Ovary (tissue), 9 donors: ENCODE results near the gene CYP4F3. TPM values are rescaled to one million over a fixed set of nuclear protein-coding genes. Genes with fewer than 3 reads are reported as not detected.

ENCODE experiments used
- DNase-seq, 5 donors: peaks; one replicate each; pipeline ENCODE4 v3.0.0-alpha.2; 2019 to 2020
- H3K27ac ChIP-seq, 2 donors: fragments of 200-600 bp; one replicate each; pipeline versions ENCODE4 v1.5.1 to v1.8.0; 2019 to 2022
- H3K27me3 ChIP-seq: fragments of 200-600 bp; one replicate; pipeline ENCODE4 v1.8.0; 2022
- H3K36me3 ChIP-seq: fragments of 200-600 bp; sonication (generic); one replicate; pipeline ENCODE4 v1.5.1; 2019
- H3K4me1 ChIP-seq: one replicate; pipeline ENCODE4 v1.8.1; 2013; ENCODE audit warnings: mild to moderate bottlenecking, moderate library complexity; ENCODE audit not compliant: insufficient read depth
- H3K4me3 ChIP-seq: fragments of 200-600 bp; sonication (generic); one replicate; pipeline ENCODE4 v1.5.1; 2017
- H3K9me3 ChIP-seq, 2 donors: fragments of 200-600 bp in 1 of 2; sonication (generic) in 1 of 2; one replicate each; pipeline versions ENCODE4 v1.5.1 to v1.8.1; 2013 to 2019; ENCODE audit warnings: mild to moderate bottlenecking in 1 of 2, moderate library complexity in 1 of 2
- CTCF ChIP-seq, 3 donors: fragments of 450-650 bp in 2 of 3; fragments of 200-600 bp in 1 of 3; IDR thresholded peaks; one replicate each; pipeline versions ENCODE4 v1.5.1 to v1.8.0; 2016 to 2022; ENCODE audit warnings: antibody characterized with exemption in 3 of 3, mild to moderate bottlenecking in 1 of 3
- EP300 ChIP-seq: sonication (generic); formaldehyde crosslinking; IDR thresholded peaks from one replicate; pipeline ENCODE4 v1.6.1; 2017; ENCODE audit warnings: antibody characterized with exemption
- POLR2A ChIP-seq: fragments of 450-650 bp; IDR thresholded peaks from one replicate; pipeline ENCODE4 v1.6.1; 2017; ENCODE audit warnings: antibody characterized with exemption, mild to moderate bottlenecking, moderate library complexity
- WGBS, 3 donors: extraction: QIAGEN DNeasy Blood & Tissue Kit in 1 of 3; methylation state at CpG; one replicate each; pipeline versions ENCODE4 v1.1.5 to v1.1.7; 2013 to 2017; 5-methylcytosine and 5-hydroxymethylcytosine counted together
- intact Hi-C, 4 donors: fragments of 100-400 bp; cut with DNase I; formaldehyde crosslinking; loops; one replicate each; pipeline versions ENCODE4 v1.11.0 to v1.15.1; 2022 to 2023
- polyA plus RNA-seq, 2 donors: library from polyadenylated mRNA; stranded (reverse); fragments of 200-250 nt in 1 of 2; fragments of 350-450 nt in 1 of 2; fragmentation: Illumina TruSeq in 1 of 2; extraction: RNeasy Lipid Tissue Mini Kit (QIAGEN cat#74804) in 1 of 2; gene quantifications; one replicate each; pipeline ENCODE4 v1.2.3, GENCODE V29; 2013 to 2014
- total RNA-seq, 7 donors: library from RNA; depleted of rRNA in 2 of 7; stranded (reverse); fragments of >200 nt in 2 of 7; fragmentation: NEBNext Ultra II Directional in 3 of 7; extraction: Animal tissue kit (Norgen Biotek cat#: 25700) in 3 of 7; gene quantifications; one replicate each; pipeline versions ENCODE4 v1.1.0 to v1.2.4, GENCODE V29; 2016 to 2023
- donor health status: DM: no; HTN: no; CAD: no; lungs with moderate emphysema.
- donor health status: DM: no; HTN: no; CAD: no.
- donor health status: Bipolar disorder and iron deficiency.
- donor health status: DM: yes; HTN: yes; CAD: no.
- donor health status: DM: no; HTN: no; CAD: no.
- donor health status: DM: yes; HTN: yes; CAD: no.

The CYP4F3 gene
- total and polyA plus RNA-seq, 9 donors = 0.13 to 1.8 (median 0.36) TPM; not detected in 2

- TF ChIP-seq POLR2A (no peak), CTCF (IDR thresholded peaks at IDR 0.05) (no peak), EP300 (no peak)
- no peaks in the 10 kb centered on the region for H3K9me3 ChIP-seq
- intact Hi-C loops = no loop called here
- no peak overlapping the region for H3K27ac ChIP-seq
- no peak for DNase-seq
- H3K27me3 ChIP-seq = no peaks in the 10 kb centered on the region
- H3K4me3 ChIP-seq = no peak overlapping the region
- no peaks in the 10 kb centered on the region for H3K36me3 ChIP-seq
- WGBS, 3 donors = 50 to 54% (median 53%) methylated on average over 14 of the region's 14 CpGs
- no peaks in the 10 kb centered on the region for H3K4me1 ChIP-seq
Observed at GRCh38 chr19:15615526-15615925, 25.2 kb upstream of the CYP4F3 start.

- no peak for DNase-seq
- H3K36me3 ChIP-seq = no peaks in the 10 kb centered on the region
- H3K4me1 ChIP-seq = no peaks in the 10 kb centered on the region
- H3K27me3 ChIP-seq = no peaks in the 10 kb centered on the region
- 65 to 87% (median 84%) methylated on average over 4 of the region's 4 CpGs for WGBS, 3 donors
- no peak overlapping the region for H3K4me3 ChIP-seq
- no peaks in the 10 kb centered on the region for H3K9me3 ChIP-seq
- no peak for TF ChIP-seq EP300
- TF ChIP-seq POLR2A = no peak
- no peak for TF ChIP-seq CTCF (IDR thresholded peaks at IDR 0.05)
- intact Hi-C loops = no loop called here
- H3K27ac ChIP-seq = no peak overlapping the region
Observed at GRCh38 chr19:15616183-15616582, 24.5 kb upstream of the CYP4F3 start.

- Histone ChIP-seq H3K4me3 (no peak overlapping the region), H3K9me3 (no peaks in the 10 kb centered on the region), H3K36me3 (no peaks in the 10 kb centered on the region), H3K27me3 (no peaks in the 10 kb centered on the region), H3K27ac (no peak overlapping the region), H3K4me1 (no peaks in the 10 kb centered on the region)
- intact Hi-C loops = no loop called here
- TF ChIP-seq CTCF (IDR thresholded peaks at IDR 0.05) (no peak), EP300 (no peak), POLR2A (no peak)
- 45 to 56% (median 47%) methylated on average over 7 of the region's 7 CpGs for WGBS, 3 donors
- no peak for DNase-seq
Observed at GRCh38 chr19:15616627-15617270, 23.9 kb upstream of the CYP4F3 start.

GRCh38 chr19:15618321-15618720, 22.4 kb upstream of the CYP4F3 start:
- no peaks in the 10 kb centered on the region for H3K4me1 ChIP-seq
- no peak for DNase-seq
- H3K4me3 ChIP-seq = no peak overlapping the region
- no peaks in the 10 kb centered on the region for H3K36me3 ChIP-seq
- 77 to 79% (median 78%) methylated on average over 5 of the region's 5 CpGs for WGBS, 3 donors
- TF ChIP-seq POLR2A (no peak), EP300 (no peak), CTCF (IDR thresholded peaks at IDR 0.05) (no peak)
- no peaks in the 10 kb centered on the region for H3K9me3 ChIP-seq
- no peak overlapping the region for H3K27ac ChIP-seq
- intact Hi-C loops = no loop called here
- H3K27me3 ChIP-seq = no peaks in the 10 kb centered on the region
